GM12878 (cell line): ENCODE measurements around the gene AGPAT4. TPM values are rescaled to one million over a fixed set of nuclear protein-coding genes. Genes with fewer than 3 reads are reported as not detected.

Experiments
- ATAC-seq: fragments of 200-7000 bp; cut with Tn5 transposase; 3 replicates; pipeline ENCODE4 v1.9.1; 2020; ENCODE audit warnings: mild to moderate bottlenecking, moderate library complexity
- BruUV-seq: library from RNA; stranded (reverse); fragments of 400-500 nt; replicated peaks from 2 replicates; lab custom pipeline; 2021; lab: Mats Ljungman, UMichigan
- CTCF ChIA-PET: fragments of 300-600 bp; sonication (Branson Sonifier 250); formaldehyde crosslinking; extraction: SDS; loops from one replicate; lab custom pipeline; 2021; ENCODE audit warnings: inconsistent platforms; lab: Yijun Ruan, JAX
- POLR2A ChIA-PET: fragments of 350-600 bp; formaldehyde crosslinking; extraction: SDS; loops from one replicate; lab custom pipeline; 2021; ENCODE audit warnings: inconsistent platforms; lab: Charles Lee
- RAD21 ChIA-PET: fragments of 300-600 bp; sonication (Branson Sonifier 250); formaldehyde crosslinking; loops from one replicate; lab custom pipeline; 2023; ENCODE audit warnings: antibody characterized with exemption; ENCODE audit not compliant: unreplicated experiment; lab: Charles Lee
- SMC1A ChIA-PET: fragments of 300-600 bp; sonication (Branson Sonifier 250); formaldehyde crosslinking; loops from one replicate; lab custom pipeline; 2023; ENCODE audit not compliant: unreplicated experiment, uncharacterized antibody; lab: Charles Lee
- DNase-seq: peaks from one replicate; pipeline ENCODE4 v3.0.0-alpha.2; 2011; ENCODE audit warnings: low read depth, low spot score
- FAIRE-seq: peaks from 3 replicates; lab custom pipeline; 2011; peaks lifted over from hg19 to GRCh38; lab: Jason Lieb, UNC
- H2AFZ ChIP-seq: 2 replicates; pipeline ENCODE4 v1.6.0; 2011; ENCODE audit warnings: low read depth, low read length, control low read depth; ENCODE audit not compliant: control insufficient read depth
- H3K27ac ChIP-seq: 2 replicates; pipeline ENCODE4 v1.5.1; 2011; ENCODE audit warnings: control low read depth; ENCODE audit not compliant: control insufficient read depth, insufficient read depth
- H3K27me3 ChIP-seq, 2 experiments: replicated peaks in 1 of 2; 2 replicates each; pipeline versions ENCODE4 v1.6.0 to v1.6.1; 2011; ENCODE audit warnings: low read length in 1 of 2; ENCODE audit not compliant: control insufficient read depth in 2 of 2, insufficient read depth in 2 of 2
- H3K36me3 ChIP-seq, 2 experiments: 2 replicates each; pipeline ENCODE4 v1.5.1; 2011; ENCODE audit warnings: low read length in 1 of 2; ENCODE audit not compliant: control insufficient read depth in 2 of 2, insufficient read depth in 2 of 2
- H3K4me1 ChIP-seq: 2 replicates; pipeline ENCODE4 v1.6.1; 2011; ENCODE audit warnings: mild to moderate bottlenecking, low read length, moderate library complexity, mixed read lengths; ENCODE audit not compliant: control insufficient read depth, insufficient read depth
- H3K4me2 ChIP-seq: 2 replicates; pipeline ENCODE4 v1.6.0; 2011; ENCODE audit warnings: control low read depth; ENCODE audit not compliant: control insufficient read depth, insufficient read depth
- H3K4me3 ChIP-seq: fragments of 200-600 bp; sonication (generic); 2 replicates; pipeline ENCODE4 v1.5.1; 2016
- H3K79me2 ChIP-seq: 2 replicates; pipeline ENCODE4 v1.6.0; 2011; ENCODE audit warnings: low read length; ENCODE audit not compliant: control insufficient read depth, insufficient read depth
- H3K9ac ChIP-seq: 2 replicates; pipeline ENCODE4 v1.8.0; 2011; ENCODE audit warnings: low read length, control low read depth, mixed read lengths; ENCODE audit not compliant: control insufficient read depth, insufficient read depth
- H3K9me3 ChIP-seq: replicated peaks from 3 replicates; pipeline ENCODE4 v1.5.1; 2011; ENCODE audit warnings: mild to moderate bottlenecking, low read length; ENCODE audit not compliant: control insufficient read depth, insufficient read depth
- H4K20me1 ChIP-seq: 2 replicates; pipeline ENCODE4 v1.6.0; 2011; ENCODE audit not compliant: control insufficient read depth, insufficient read depth
- CREM ChIP-seq: IDR thresholded peaks from 2 replicates; pipeline ENCODE4 v1.6.1; 2014; ENCODE audit warnings: antibody characterized with exemption, low read depth
- FOXM1 ChIP-seq: IDR thresholded peaks from 2 replicates; pipeline ENCODE4 v1.6.1; 2012; ENCODE audit warnings: low read depth, mild to moderate bottlenecking, inconsistent platforms, low read length, moderate library complexity
- GABPA ChIP-seq: IDR thresholded peaks from 2 replicates; pipeline ENCODE4 v1.6.1; 2014; ENCODE audit warnings: antibody characterized with exemption, low read depth, mild to moderate bottlenecking, inconsistent platforms
- HDAC2 ChIP-seq: fragments of 200-600 bp; sonication (generic); IDR thresholded peaks from 2 replicates; pipeline ENCODE4 v1.6.1; 2017
- JUND ChIP-seq: IDR thresholded peaks from 2 replicates; pipeline ENCODE4 v1.6.1; 2012; ENCODE audit warnings: low read depth, mild to moderate bottlenecking, low read length, improper control_type of control experiment, moderate library complexity
- NFYB ChIP-seq: IDR thresholded peaks from 2 replicates; pipeline ENCODE4 v1.6.1; 2011; ENCODE audit warnings: low read depth, mild to moderate bottlenecking, low read length, improper control_type of control experiment, moderate library complexity; ENCODE audit not compliant: insufficient read depth
- NRF1 ChIP-seq: conservative IDR thresholded peaks from 2 replicates; pipeline ENCODE4 v1.6.1; 2011; ENCODE audit warnings: mild to moderate bottlenecking, low read depth, low read length, improper control_type of control experiment
- POLR2AphosphoS5 ChIP-seq: IDR thresholded peaks from 2 replicates; pipeline ENCODE4 v1.6.1; 2011; ENCODE audit warnings: mild to moderate bottlenecking, low read length, inconsistent platforms
- RCOR1 ChIP-seq: conservative IDR thresholded peaks from 2 replicates; pipeline ENCODE4 v1.6.1; 2012; ENCODE audit warnings: low read depth, low read length, improper control_type of control experiment
- RUNX3 ChIP-seq: IDR thresholded peaks from 2 replicates; pipeline ENCODE4 v1.6.1; 2012; ENCODE audit warnings: low read length, inconsistent platforms
- SIN3A ChIP-seq: IDR thresholded peaks from 2 replicates; pipeline ENCODE4 v1.6.1; 2012; ENCODE audit warnings: low read depth, low read length, improper control_type of control experiment
- SRF ChIP-seq, 2 experiments: IDR thresholded peaks; 2 replicates each; pipeline ENCODE4 v1.6.1; 2011; ENCODE audit warnings: low read depth in 2 of 2, low read length in 2 of 2, mild to moderate bottlenecking in 1 of 2, moderate library complexity in 1 of 2
- TAF1 ChIP-seq: IDR thresholded peaks from 2 replicates; pipeline ENCODE4 v1.6.1; 2011; ENCODE audit warnings: mild to moderate bottlenecking, low read depth, low read length, borderline replicate concordance
- ZBTB33 ChIP-seq: fragments of 450-650 bp; IDR thresholded peaks from 2 replicates; pipeline ENCODE4 v1.6.1; 2017; ENCODE audit warnings: mild to moderate bottlenecking
- WGBS: methylation state at CpG from one replicate; pipeline ENCODE4 v1.1.6; 2016; ENCODE audit warnings: low lambda C conversion rate; ENCODE audit not compliant: insufficient replicate concordance, insufficient coverage; ENCODE audit errors: missing lambda C conversion rate; 5-methylcytosine and 5-hydroxymethylcytosine counted together
- in situ Hi-C: fragments of 300-500 bp; cut with MboI; formaldehyde crosslinking; loops from 9 replicates; pipeline ENCODE4 v1.14.3; 2018; ENCODE audit warnings: mixed read lengths
- intact Hi-C: fragments of 100-400 bp; cut with micrococcal nuclease; formaldehyde crosslinking; loops from one replicate; pipeline ENCODE4 v1.14.2; 2022; ENCODE audit not compliant: unreplicated experiment
- polyA plus RNA-seq, 11 experiments: library from polyadenylated mRNA; depleted of rRNA in 4 of 11; unstranded in 6 of 11; stranded (reverse) in 5 of 11; fragments of >200 nt; fragmentation: Nextera tagmentation in 4 of 11; fragmentation: Illumina TruSeq in 1 of 11; extraction: Ambion mirVana in 4 of 11; extraction: Trizol in 1 of 11; gene quantifications; 1 replicate in 1 of 11; 2 replicates in 10 of 11; pipeline versions ENCODE4 v1.2.1 to v1.2.3, GENCODE V29; 2011 to 2016; ENCODE audit warnings: inconsistent platforms in 2 of 11, missing spikeins in 2 of 11, low read depth in 1 of 11
- total RNA-seq, 4 experiments: library from RNA; depleted of rRNA in 3 of 4; stranded (reverse); fragments of >200 nt in 3 of 4; fragmentation: Illumina TruSeq in 1 of 4; extraction: Trizol in 1 of 4; gene quantifications; 2 replicates each; pipeline versions ENCODE4 v1.2.1 to v1.2.3, GENCODE V29; 2013 to 2021

Gene AGPAT4
- total and polyA plus RNA-seq, 10 of the 15 experiments (the other 5 are each of a cell fraction or from before 2014, with no cell fraction given) = 0.34 to 2.2 (median 1.3) TPM

GRCh38 chr6:161292650-161293281 lies 18.9 kb upstream of the AGPAT4 start:
- Histone ChIP-seq H3K9me3 (no peaks in the 10 kb centered on the region), H3K27ac (no peak overlapping the region), H3K9ac (no peak overlapping the region), H3K4me3 (no peak overlapping the region), H3K4me2 (no peak overlapping the region), H3K36me3 (no peaks in the 10 kb centered on the region), H4K20me1 (no peaks in the 10 kb centered on the region), H3K79me2 (no peaks in the 10 kb centered on the region), H2AFZ (no peak overlapping the region)
- POLR2A ChIA-PET = no interaction called here
- SMC1A ChIA-PET = interaction anchor here (0.9 kb wide), 1 partner anchor 13 kb away, joined by 3 read pairs; no protein-coding TSS in a partner anchor
- CTCF ChIA-PET = no interaction called here
- 17% methylated on average over 10 of the region's 10 CpGs for WGBS
- BruUV-seq = no TSS peak
- in situ Hi-C loops = no loop called here
- no peak for TF ChIP-seq GABPA
- TF ChIP-seq, all 136 proteins: peak for 0
- ATAC-seq (no peak), DNase-seq (no peak), FAIRE-seq (no peak)
- no peaks in the 10 kb centered on the region for H3K27me3 ChIP-seq
- intact Hi-C loops = no loop called here
- RAD21 ChIA-PET = no interaction called here
- H3K4me1 ChIP-seq = no peaks in the 10 kb centered on the region

GRCh38 chr6:161292145-161292544 lies 18.3 kb upstream of the AGPAT4 start:
- Histone ChIP-seq H3K27ac (no peak overlapping the region), H3K4me2 (no peak overlapping the region), H3K4me1 (no peaks in the 10 kb centered on the region), H3K9ac (no peak overlapping the region), H3K9me3 (no peaks in the 10 kb centered on the region), H3K27me3 (no peaks in the 10 kb centered on the region), H3K36me3 (no peaks in the 10 kb centered on the region), H3K79me2 (no peaks in the 10 kb centered on the region), H3K4me3 (no peak overlapping the region), H2AFZ (no peak overlapping the region), H4K20me1 (no peaks in the 10 kb centered on the region)
- POLR2A ChIA-PET = no interaction called here
- in situ Hi-C loops = no loop called here
- ATAC-seq (no peak), FAIRE-seq (no peak), DNase-seq (no peak)
- CTCF ChIA-PET = no interaction called here
- no TSS peak for BruUV-seq
- RAD21 ChIA-PET = interaction anchor here (0.5 kb wide), 1 partner anchor 79 kb away, joined by 3 read pairs; no protein-coding TSS in a partner anchor
- intact Hi-C loops = no loop called here
- WGBS = 35% methylated on average over 6 of the region's 6 CpGs
- SMC1A ChIA-PET = no interaction called here
- no peak for TF ChIP-seq NRF1
- TF ChIP-seq POLR2AphosphoS5 = no peak
- no peak for TF ChIP-seq FOXM1
- TF ChIP-seq SRF (IDR thresholded peaks at IDR 0.05; ENCODE audit: low read depth in 2 of 2, low read length in 2 of 2) = no peak
- no peak for TF ChIP-seq RUNX3
- TF ChIP-seq NFYB = no peak
- TF ChIP-seq ZBTB33 = no peak
- TF ChIP-seq HDAC2 = no peak
- no peak for TF ChIP-seq CREM
- no peak for TF ChIP-seq JUND
- TF ChIP-seq RCOR1 = no peak
- no peak for TF ChIP-seq TAF1
- TF ChIP-seq SIN3A = no peak
